NB4 (cell line): ENCODE results near the gene SPATA24.

Experiments
- CTCF ChIP-seq: IDR thresholded peaks from one replicate; pipeline ENCODE4 v1.5.1; 2012; ENCODE audit warnings: low read depth, low read length
- MYC ChIP-seq: IDR thresholded peaks from 2 replicates; pipeline ENCODE4 v1.6.1; 2011; ENCODE audit warnings: low read depth, low read length
- POLR2A ChIP-seq: IDR thresholded peaks from 2 replicates; pipeline ENCODE4 v1.6.1; 2011; ENCODE audit warnings: mild to moderate bottlenecking; ENCODE audit not compliant: insufficient read length; ENCODE audit errors: extremely low read depth
- TF ChIP-seq, protein P1 (sequence below): IDR thresholded peaks from 2 replicates; pipeline ENCODE4 v1.6.1; 2011; ENCODE audit warnings: low read depth, low read length

DNA sequence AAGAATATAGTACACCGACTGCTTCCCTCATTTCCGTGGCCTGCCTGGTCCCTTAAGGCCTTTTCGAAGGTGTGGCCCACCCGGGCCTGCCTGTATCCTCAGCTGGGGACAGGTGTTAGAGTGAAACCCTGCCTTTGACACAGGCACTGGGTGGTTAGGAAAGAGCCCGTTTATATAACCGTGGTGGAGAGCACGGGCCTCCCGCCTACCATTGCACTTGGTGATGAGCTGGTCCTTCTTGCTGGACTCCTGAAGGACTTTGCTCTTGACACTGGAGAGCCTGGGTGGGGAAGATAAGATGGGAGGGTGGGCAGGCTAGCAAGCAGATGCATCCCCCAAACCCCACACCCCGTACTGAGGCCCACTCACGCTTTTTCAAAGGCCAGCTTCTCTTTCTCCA lies 2.3 kb downstream of the SPATA24 start:
- no peak for TF ChIP-seq CTCF
- TF ChIP-seq POLR2A = no peak
- TF ChIP-seq MYC = no peak
- TF ChIP-seq, protein P1, sequence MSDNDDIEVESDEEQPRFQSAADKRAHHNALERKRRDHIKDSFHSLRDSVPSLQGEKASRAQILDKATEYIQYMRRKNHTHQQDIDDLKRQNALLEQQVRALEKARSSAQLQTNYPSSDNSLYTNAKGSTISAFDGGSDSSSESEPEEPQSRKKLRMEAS = no peak
